GM12865 (cell line): ENCODE measurements around the gene RCN2.
"Not testable (repeated sequence)": the region's sequence is repeated elsewhere in the genome, so short reads cannot be mapped to it uniquely, and the experiment has no call there.

Experiments used
- DNase-seq: peaks from one replicate; pipeline ENCODE4 v3.0.0; 2010; ENCODE audit warnings: low read depth
- H3K4me3 ChIP-seq: 2 replicates; pipeline ENCODE4 v1.5.1; 2011; ENCODE audit warnings: mild to moderate bottlenecking, low read depth, low read length, control low read depth
- CTCF ChIP-seq: IDR thresholded peaks from 2 replicates; pipeline ENCODE4 v1.5.1; 2011; ENCODE audit warnings: low read length, control low read depth, low read depth, inconsistent platforms; ENCODE audit not compliant: insufficient read depth; ENCODE audit errors: missing control alignments

The RCN2 gene

DNA sequence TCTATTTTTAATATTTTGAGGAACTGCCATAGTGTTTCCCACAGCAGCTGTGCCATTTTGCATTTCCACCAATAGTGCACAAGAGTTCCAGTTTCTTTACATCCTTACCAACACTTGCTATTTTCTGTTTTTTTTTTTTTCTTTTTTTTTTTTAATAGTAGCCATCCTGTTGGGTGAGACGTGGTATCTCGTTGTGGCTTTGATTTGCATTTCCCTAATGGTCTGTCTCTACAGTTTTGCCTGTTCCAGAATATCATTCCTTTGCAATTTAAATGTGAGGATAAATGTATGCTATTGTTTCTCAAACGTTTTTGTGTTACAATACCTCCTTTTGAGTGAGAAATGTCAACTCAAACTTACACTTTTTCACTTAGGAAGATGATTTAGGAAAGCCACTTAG, 22.4 kb downstream of the RCN2 start:
- TF ChIP-seq CTCF = no peak
- no peak overlapping the region for H3K4me3 ChIP-seq
- no peak for DNase-seq

DNA sequence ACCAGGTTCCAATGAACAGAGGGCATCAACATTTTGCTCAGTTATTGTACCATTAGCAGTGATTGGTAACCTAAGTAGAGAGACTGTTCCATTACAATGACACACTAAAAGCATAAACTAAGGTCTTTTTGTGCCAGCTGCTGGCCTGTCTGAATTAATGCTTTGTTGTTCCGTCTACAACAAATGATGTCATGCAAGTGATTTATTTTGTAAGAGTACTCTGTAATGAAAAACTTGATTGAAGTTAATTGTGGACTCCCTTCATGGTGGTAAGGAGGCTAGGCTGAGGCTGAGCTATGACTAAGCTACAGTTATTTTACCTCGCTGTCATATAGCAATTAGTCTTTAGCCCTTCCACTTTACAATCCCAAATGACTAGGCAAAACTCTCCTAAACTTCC, 23.2 kb downstream of the RCN2 start:
- H3K4me3 ChIP-seq = no peak overlapping the region
- DNase-seq = no peak
- TF ChIP-seq CTCF = no peak

- TF ChIP-seq CTCF = no peak
- DNase-seq = no peak
- H3K4me3 ChIP-seq = no peak overlapping the region
Observed at GRCh38 chr15:76961268-76962011, 29.9 kb downstream of the RCN2 start.

DNA sequence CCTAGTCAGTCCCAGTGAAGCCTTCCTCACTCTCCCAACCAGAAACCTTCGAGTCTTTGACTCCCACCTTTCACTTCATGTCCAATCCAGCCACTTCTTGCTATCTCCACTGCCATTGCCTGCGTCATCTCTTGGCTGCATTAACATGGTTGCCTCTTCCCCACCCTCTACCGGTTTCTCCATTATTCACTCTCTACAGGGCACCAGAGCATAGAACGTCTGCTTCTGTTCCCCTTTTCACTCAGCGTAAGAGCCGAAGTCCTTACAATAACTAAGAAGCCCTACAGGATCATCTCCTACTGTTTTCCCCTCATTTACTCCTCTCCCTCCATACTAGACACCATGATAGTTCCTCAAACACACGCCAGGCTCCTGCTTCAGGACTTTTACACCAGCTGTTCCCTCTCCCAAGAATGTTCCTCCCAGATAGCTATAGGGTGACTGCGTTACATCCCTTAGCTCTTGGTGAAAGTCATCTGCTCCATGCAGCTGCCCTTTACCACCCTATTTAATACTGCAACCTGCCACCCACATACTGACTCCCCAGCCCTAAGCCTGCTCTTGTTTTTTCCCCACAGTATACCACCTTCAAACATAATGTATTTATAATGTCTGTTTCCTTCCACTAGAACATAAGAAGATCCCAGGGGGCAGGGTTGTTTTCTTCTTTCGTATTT, 30.9 kb downstream of the RCN2 start:
- TF ChIP-seq CTCF = no peak
- no peak overlapping the region for H3K4me3 ChIP-seq
- DNase-seq = no peak

- DNase-seq = no peak
- TF ChIP-seq CTCF = no peak
- H3K4me3 ChIP-seq = no peak overlapping the region
Observed at GRCh38 chr15:76963596-76963995, 32.0 kb downstream of the RCN2 start.

- no peak for TF ChIP-seq CTCF
- no peak for DNase-seq
- no peak overlapping the region for H3K4me3 ChIP-seq
Observed at GRCh38 chr15:76964157-76964556, 32.6 kb downstream of the RCN2 start.

- DNase-seq, H3K4me3 ChIP-seq: not testable (repeated sequence)
Observed at GRCh38 chr15:76966051-76966450, 34.5 kb downstream of the RCN2 start.
